HCT116 (cell line): Measurements from ENCODE around the gene CDC14B.

Source experiments
- EZH2 ChIP-seq: fragments of 200-600 bp; sonication (generic); IDR thresholded peaks from 2 replicates; pipeline ENCODE4 v1.6.1; 2017; ENCODE audit warnings: antibody characterized with exemption, mixed run types
- ZNF274 ChIP-seq: fragments of 200-500 bp; sonication (Bioruptor generic); IDR thresholded peaks from 2 replicates; pipeline ENCODE4 v1.6.1; 2014; ENCODE audit warnings: mild to moderate bottlenecking, low read depth, low read length, inconsistent platforms
- TF ChIP-seq, protein P1 (sequence below): IDR thresholded peaks from 2 replicates; pipeline ENCODE4 v1.6.1; 2012
- TF ChIP-seq, protein P2 (sequence below), 3 experiments: fragments of 200-600 bp in 1 of 3; sonication (generic) in 1 of 3; IDR thresholded peaks in 2 of 3; conservative IDR thresholded peaks in 1 of 3; 2 replicates each; pipeline ENCODE4 v1.5.1; 2012 to 2017; ENCODE audit warnings: low read depth in 2 of 3, low read length in 2 of 3, antibody characterized with exemption in 1 of 3, borderline replicate concordance in 1 of 3, control low read depth in 1 of 3, mild to moderate bottlenecking in 1 of 3, mixed read lengths in 1 of 3, mixed run types in 1 of 3, moderate library complexity in 1 of 3; ENCODE audit not compliant: insufficient read depth in 1 of 3
- TF ChIP-seq, protein P3 (sequence below): IDR thresholded peaks from 2 replicates; pipeline ENCODE4 v1.6.1; 2011; ENCODE audit warnings: mild to moderate bottlenecking, low read length, moderate library complexity; ENCODE audit not compliant: insufficient replicate concordance; ENCODE audit errors: extremely low read depth
- TF ChIP-seq, protein P4 (sequence below): IDR thresholded peaks from 2 replicates; pipeline ENCODE4 v1.6.1; 2012; ENCODE audit warnings: low read depth

DNA sequence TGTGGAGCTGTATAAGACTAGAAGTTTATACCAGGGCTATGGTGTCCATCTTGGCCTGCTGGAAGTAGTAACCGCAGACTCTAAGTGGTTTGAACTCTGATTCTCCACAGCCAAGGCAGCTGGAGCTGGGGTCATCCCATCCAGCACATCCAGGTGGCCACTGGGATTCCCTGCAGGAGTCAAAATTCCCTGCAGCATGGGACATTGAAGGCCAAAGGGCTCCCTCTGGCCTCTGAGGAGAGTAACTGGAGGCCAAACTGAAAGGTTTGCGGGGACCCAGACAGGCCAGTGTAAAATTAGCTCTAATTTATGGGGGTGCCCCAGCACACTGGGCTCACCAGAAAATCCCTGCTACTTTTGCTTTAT is 47.7 kb upstream of the CDC14B start:
- TF ChIP-seq, protein P1, sequence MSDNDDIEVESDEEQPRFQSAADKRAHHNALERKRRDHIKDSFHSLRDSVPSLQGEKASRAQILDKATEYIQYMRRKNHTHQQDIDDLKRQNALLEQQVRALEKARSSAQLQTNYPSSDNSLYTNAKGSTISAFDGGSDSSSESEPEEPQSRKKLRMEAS, result no peak
- no peak for TF ChIP-seq EZH2
- TF ChIP-seq, protein P2, sequence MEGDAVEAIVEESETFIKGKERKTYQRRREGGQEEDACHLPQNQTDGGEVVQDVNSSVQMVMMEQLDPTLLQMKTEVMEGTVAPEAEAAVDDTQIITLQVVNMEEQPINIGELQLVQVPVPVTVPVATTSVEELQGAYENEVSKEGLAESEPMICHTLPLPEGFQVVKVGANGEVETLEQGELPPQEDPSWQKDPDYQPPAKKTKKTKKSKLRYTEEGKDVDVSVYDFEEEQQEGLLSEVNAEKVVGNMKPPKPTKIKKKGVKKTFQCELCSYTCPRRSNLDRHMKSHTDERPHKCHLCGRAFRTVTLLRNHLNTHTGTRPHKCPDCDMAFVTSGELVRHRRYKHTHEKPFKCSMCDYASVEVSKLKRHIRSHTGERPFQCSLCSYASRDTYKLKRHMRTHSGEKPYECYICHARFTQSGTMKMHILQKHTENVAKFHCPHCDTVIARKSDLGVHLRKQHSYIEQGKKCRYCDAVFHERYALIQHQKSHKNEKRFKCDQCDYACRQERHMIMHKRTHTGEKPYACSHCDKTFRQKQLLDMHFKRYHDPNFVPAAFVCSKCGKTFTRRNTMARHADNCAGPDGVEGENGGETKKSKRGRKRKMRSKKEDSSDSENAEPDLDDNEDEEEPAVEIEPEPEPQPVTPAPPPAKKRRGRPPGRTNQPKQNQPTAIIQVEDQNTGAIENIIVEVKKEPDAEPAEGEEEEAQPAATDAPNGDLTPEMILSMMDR (IDR thresholded peaks at IDR 0.05 in 2 of 3, conservative IDR thresholded peaks at IDR 0.05 in 1 of 3; ENCODE audit: borderline replicate concordance in 1 of 3, insufficient read depth in 1 of 3, low read depth in 2 of 3, low read length in 2 of 3), result no peak
- TF ChIP-seq ZNF274, result no peak
- TF ChIP-seq, protein P3, sequence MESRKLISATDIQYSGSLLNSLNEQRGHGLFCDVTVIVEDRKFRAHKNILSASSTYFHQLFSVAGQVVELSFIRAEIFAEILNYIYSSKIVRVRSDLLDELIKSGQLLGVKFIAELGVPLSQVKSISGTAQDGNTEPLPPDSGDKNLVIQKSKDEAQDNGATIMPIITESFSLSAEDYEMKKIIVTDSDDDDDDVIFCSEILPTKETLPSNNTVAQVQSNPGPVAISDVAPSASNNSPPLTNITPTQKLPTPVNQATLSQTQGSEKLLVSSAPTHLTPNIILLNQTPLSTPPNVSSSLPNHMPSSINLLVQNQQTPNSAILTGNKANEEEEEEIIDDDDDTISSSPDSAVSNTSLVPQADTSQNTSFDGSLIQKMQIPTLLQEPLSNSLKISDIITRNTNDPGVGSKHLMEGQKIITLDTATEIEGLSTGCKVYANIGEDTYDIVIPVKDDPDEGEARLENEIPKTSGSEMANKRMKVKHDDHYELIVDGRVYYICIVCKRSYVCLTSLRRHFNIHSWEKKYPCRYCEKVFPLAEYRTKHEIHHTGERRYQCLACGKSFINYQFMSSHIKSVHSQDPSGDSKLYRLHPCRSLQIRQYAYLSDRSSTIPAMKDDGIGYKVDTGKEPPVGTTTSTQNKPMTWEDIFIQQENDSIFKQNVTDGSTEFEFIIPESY, result no peak
- TF ChIP-seq, protein P4, sequence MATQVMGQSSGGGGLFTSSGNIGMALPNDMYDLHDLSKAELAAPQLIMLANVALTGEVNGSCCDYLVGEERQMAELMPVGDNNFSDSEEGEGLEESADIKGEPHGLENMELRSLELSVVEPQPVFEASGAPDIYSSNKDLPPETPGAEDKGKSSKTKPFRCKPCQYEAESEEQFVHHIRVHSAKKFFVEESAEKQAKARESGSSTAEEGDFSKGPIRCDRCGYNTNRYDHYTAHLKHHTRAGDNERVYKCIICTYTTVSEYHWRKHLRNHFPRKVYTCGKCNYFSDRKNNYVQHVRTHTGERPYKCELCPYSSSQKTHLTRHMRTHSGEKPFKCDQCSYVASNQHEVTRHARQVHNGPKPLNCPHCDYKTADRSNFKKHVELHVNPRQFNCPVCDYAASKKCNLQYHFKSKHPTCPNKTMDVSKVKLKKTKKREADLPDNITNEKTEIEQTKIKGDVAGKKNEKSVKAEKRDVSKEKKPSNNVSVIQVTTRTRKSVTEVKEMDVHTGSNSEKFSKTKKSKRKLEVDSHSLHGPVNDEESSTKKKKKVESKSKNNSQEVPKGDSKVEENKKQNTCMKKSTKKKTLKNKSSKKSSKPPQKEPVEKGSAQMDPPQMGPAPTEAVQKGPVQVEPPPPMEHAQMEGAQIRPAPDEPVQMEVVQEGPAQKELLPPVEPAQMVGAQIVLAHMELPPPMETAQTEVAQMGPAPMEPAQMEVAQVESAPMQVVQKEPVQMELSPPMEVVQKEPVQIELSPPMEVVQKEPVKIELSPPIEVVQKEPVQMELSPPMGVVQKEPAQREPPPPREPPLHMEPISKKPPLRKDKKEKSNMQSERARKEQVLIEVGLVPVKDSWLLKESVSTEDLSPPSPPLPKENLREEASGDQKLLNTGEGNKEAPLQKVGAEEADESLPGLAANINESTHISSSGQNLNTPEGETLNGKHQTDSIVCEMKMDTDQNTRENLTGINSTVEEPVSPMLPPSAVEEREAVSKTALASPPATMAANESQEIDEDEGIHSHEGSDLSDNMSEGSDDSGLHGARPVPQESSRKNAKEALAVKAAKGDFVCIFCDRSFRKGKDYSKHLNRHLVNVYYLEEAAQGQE, result no peak
